Left ventricle myocardium inferior (tissue), 1 donor: ENCODE results near the gene COMMD9. TPM values are rescaled to one million over a fixed set of nuclear protein-coding genes. Genes with fewer than 3 reads are reported as not detected.
A peak's percentile ranks its signal among the peaks of the same experiment; 100 is the strongest.

Experiments used
- DNase-seq: peaks from one replicate; pipeline ENCODE4 v3.0.0-alpha.2; 2020
- H3K27ac ChIP-seq: fragments of 200-600 bp; replicated peaks from 2 replicates; pipeline ENCODE4 v1.8.0; 2021
- H3K27me3 ChIP-seq: fragments of 200-600 bp; 2 replicates; pipeline ENCODE4 v1.8.0; 2021; ENCODE audit warnings: low read depth
- H3K36me3 ChIP-seq: fragments of 200-600 bp; 2 replicates; pipeline ENCODE4 v1.8.0; 2021
- H3K4me1 ChIP-seq: fragments of 200-600 bp; 2 replicates; pipeline ENCODE4 v1.8.0; 2021
- H3K4me3 ChIP-seq: fragments of 200-600 bp; 2 replicates; pipeline ENCODE4 v1.8.0; 2021; ENCODE audit warnings: mild to moderate bottlenecking, moderate library complexity
- H3K9me3 ChIP-seq: fragments of 200-600 bp; replicated peaks from 2 replicates; pipeline ENCODE4 v1.8.0; 2021
- intact Hi-C: fragments of 100-400 bp; cut with micrococcal nuclease; formaldehyde crosslinking; loops from one replicate; pipeline ENCODE4 v1.11.0; 2022
- long read RNA-seq: library from polyadenylated mRNA; unstranded; transcript quantifications from one replicate; pipeline ENCODE4 v2.0.0, GENCODE V29; 2021
- total RNA-seq: library from RNA; stranded (reverse); fragmentation: NEBNext Ultra II Directional; extraction: Animal tissue kit (Norgen Biotek cat#: 25700); gene quantifications from one replicate; pipeline ENCODE4 v1.2.1, GENCODE V29; 2021
- TF ChIP-seq, protein P1 (sequence below): fragments of 200-600 bp; IDR thresholded peaks from 2 replicates; pipeline ENCODE4 v1.8.0; 2021; ENCODE audit warnings: antibody characterized with exemption, mild to moderate bottlenecking, borderline replicate concordance
- donor health status: DM: no; HTN: yes; CAD: no; lungs with severe emphysema.

Gene COMMD9
- 58.0 TPM for total RNA-seq
- long read RNA-seq, transcript COMMD9-201 (6 exons, 2,954 nt), result major isoform, 38 of 46 reads
- long read RNA-seq, partial matches to known transcripts, result 0 of 46 reads
- long read RNA-seq, other reads (novel, unspliced or antisense), result 8 of 46 reads

DNA sequence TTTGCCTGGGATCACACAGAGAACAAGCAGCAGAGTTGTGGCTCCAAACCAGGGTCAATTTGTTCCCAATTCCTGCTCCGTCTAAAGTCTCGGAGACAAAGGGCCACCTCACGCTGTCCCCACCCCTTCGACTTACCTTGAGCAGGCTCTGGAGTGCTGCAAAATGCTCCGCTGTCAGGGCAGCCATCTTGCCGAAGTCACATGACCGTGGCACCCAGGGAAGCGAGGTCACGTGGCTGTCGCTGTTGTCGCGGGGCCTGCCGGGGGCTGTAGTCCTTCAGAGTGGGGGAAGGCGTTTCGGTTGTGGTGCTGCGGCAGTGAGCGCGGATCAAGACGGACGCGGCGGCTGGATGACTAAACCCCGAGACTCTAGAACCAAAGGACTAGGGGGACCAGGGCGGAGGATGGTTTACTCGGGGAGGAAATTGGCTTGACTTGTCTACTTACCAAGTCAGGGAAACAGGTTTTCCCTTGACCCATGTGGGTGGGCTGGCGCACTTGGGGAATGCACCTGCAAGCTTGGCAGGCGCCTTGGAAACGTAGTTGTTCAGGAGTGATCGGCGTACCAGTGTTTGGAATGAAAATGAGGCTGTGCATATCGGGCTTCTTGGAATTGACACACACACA is at the start of gene COMMD9:
COMMD9 (minus strand) TSS at position 199 of the 627 bp plus-strand sequence; CDS start at position 187, 12 bp downstream.
- TF ChIP-seq, protein P1, sequence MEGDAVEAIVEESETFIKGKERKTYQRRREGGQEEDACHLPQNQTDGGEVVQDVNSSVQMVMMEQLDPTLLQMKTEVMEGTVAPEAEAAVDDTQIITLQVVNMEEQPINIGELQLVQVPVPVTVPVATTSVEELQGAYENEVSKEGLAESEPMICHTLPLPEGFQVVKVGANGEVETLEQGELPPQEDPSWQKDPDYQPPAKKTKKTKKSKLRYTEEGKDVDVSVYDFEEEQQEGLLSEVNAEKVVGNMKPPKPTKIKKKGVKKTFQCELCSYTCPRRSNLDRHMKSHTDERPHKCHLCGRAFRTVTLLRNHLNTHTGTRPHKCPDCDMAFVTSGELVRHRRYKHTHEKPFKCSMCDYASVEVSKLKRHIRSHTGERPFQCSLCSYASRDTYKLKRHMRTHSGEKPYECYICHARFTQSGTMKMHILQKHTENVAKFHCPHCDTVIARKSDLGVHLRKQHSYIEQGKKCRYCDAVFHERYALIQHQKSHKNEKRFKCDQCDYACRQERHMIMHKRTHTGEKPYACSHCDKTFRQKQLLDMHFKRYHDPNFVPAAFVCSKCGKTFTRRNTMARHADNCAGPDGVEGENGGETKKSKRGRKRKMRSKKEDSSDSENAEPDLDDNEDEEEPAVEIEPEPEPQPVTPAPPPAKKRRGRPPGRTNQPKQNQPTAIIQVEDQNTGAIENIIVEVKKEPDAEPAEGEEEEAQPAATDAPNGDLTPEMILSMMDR, result no peak
- Histone ChIP-seq H3K4me1 (peaks cover 23% of the 10 kb centered on the region), H3K36me3 (no peaks in the 10 kb centered on the region), H3K27ac (peak within 1 kb of the TSS; percentile 65), H3K27me3 (no peaks in the 10 kb centered on the region), H3K4me3 (peak within 1 kb of the TSS; percentile 74), H3K9me3 (no peaks in the 10 kb centered on the region)
- DNase-seq, result peak; percentile 94
- intact Hi-C loops, result no loop called here

DNA sequence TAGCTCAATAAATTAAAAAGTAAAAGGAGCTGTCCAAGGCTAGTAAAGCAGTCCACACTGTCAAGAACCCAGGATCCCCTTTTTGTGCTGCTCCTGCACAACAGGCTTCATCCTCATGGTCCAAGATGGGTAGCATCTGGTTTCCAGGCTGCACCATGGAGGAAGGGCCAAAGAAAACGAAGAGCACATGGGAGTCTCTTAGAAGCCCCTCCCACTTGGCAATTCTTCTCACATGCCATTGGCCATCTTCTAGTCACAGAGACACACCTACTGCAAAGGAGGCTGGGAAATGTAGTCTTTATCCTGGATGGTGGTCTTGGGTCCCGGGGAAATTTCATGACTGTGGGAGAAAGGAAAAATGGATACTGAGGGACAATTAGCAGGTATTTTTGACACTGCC is 44.7 kb upstream of the COMMD9 start:
- no peaks in the 10 kb centered on the region for H3K4me1 ChIP-seq
- intact Hi-C loops, result no loop called here
- DNase-seq, result no peak
- no peaks in the 10 kb centered on the region for H3K9me3 ChIP-seq
- H3K27me3 ChIP-seq, result no peaks in the 10 kb centered on the region
- no peaks in the 10 kb centered on the region for H3K36me3 ChIP-seq
- TF ChIP-seq, protein P1, result no peak
- H3K27ac ChIP-seq, result no peak overlapping the region
- no peak overlapping the region for H3K4me3 ChIP-seq

DNA sequence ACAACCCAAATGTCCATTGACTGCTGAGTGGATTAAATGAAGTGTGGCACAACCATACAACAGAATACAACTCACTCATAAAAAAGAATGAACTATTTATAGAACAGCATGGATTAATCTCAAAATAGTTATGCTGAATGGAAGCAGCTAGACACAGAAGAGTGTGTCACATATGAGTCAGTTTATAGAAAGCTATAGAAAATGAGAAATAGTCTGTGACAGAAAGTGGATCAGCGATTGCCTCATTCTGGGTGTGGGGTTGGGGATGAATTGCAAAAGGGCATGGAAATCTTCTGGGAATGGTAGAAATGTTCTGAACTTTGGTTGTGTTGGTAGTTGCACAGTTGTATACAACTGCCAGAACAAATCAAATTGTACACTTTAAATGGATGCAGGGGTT is 44.2 kb upstream of the COMMD9 start:
- TF ChIP-seq, protein P1, result no peak
- no peaks in the 10 kb centered on the region for H3K9me3 ChIP-seq
- H3K36me3 ChIP-seq, result no peaks in the 10 kb centered on the region
- H3K27me3 ChIP-seq, result no peaks in the 10 kb centered on the region
- DNase-seq, result no peak
- intact Hi-C loops, result no loop called here
- no peak overlapping the region for H3K4me3 ChIP-seq
- H3K4me1 ChIP-seq, result no peaks in the 10 kb centered on the region
- no peak overlapping the region for H3K27ac ChIP-seq

DNA sequence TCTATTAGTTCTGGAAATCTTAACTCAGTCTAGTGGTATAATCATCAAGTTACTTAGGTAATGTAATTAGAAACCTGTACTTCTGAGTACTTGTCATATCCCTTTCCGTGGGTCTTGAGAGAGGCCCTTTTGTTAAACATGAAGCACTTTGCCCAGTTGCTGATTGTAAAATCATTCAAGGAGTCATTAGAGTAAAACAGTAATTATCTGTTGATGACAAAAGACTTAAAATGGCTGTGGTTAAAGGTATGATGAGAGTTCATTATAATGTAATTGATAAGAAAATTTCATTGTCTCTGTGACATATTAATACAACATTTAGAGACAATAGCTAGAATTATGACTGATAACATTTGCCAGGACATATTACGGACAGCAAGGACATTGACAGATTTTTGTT is 41.2 kb upstream of the COMMD9 start:
- Histone ChIP-seq H3K4me3 (no peak overlapping the region), H3K36me3 (no peaks in the 10 kb centered on the region), H3K4me1 (no peaks in the 10 kb centered on the region), H3K27me3 (no peaks in the 10 kb centered on the region), H3K27ac (no peak overlapping the region), H3K9me3 (no peaks in the 10 kb centered on the region)
- DNase-seq, result no peak
- intact Hi-C loops, result no loop called here
- TF ChIP-seq, protein P1, result no peak

DNA sequence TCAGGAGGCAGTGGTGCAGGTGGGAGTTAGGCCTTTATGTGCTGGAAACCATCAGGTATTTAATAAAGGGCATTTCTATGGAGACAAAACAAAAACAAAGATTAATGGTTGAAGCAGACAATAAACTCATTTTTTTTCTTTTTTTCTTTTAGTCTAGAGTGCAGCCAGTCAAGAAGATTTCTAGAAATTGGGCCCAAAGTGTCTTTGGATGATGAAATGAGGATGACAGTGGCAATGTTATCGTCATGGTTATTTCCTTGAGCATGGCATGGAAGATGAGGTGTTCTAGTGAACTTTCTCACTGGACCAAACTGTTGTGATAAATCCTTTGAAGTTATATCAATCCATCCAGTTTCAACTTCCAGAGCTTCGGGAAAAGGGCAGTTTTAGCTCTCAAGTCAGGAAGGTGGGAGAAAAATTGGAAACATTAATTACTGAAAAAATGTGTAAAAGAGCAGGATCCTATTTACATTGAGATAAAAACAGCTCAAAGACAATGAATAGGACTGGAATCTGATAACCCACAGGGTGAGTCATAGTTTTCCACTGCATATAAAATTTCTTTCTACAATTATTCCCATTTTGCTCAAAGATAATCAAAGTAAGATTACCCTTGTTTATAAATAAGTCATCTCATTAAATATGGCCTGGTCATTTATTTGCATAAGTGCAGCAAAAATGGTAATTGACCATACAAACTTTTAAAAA is 39.9 kb upstream of the COMMD9 start:
- Histone ChIP-seq H3K27me3 (no peaks in the 10 kb centered on the region), H3K27ac (no peak overlapping the region), H3K36me3 (no peaks in the 10 kb centered on the region), H3K4me3 (no peak overlapping the region), H3K9me3 (no peaks in the 10 kb centered on the region), H3K4me1 (no peaks in the 10 kb centered on the region)
- no peak for DNase-seq
- TF ChIP-seq, protein P1, result no peak
- intact Hi-C loops, result no loop called here
